GM19239 (cell line): Measurements from ENCODE around the gene SMIM24.
"Not testable (repeated sequence)": the region's sequence is repeated elsewhere in the genome, so short reads cannot be mapped to it uniquely, and the experiment has no call there.

Source experiments
- DNase-seq: peaks from one replicate; pipeline ENCODE4 v3.0.0; 2011; ENCODE audit warnings: low spot score; ENCODE audit not compliant: insufficient read length
- FAIRE-seq: peaks from 2 replicates; lab custom pipeline; 2011; peaks lifted over from hg19 to GRCh38; lab: Jason Lieb, UNC

Gene SMIM24

GRCh38 chr19:3458229-3459088 lies 21.9 kb downstream of the SMIM24 start:
- FAIRE-seq (no peak), DNase-seq (no peak)

- DNase-seq (no peak), FAIRE-seq (no peak)
Observed at GRCh38 chr19:3457528-3458228, 22.6 kb downstream of the SMIM24 start.

GRCh38 chr19:3456925-3457527 lies 23.3 kb downstream of the SMIM24 start:
- DNase-seq (no peak), FAIRE-seq (no peak)

GRCh38 chr19:3455960-3456601 lies 24.2 kb downstream of the SMIM24 start:
- no peak for FAIRE-seq

GRCh38 chr19:3455393-3455955 lies 24.9 kb downstream of the SMIM24 start:
- DNase-seq (no peak), FAIRE-seq (no peak)

More at GRCh38 chr19:3455960-3456601, 24.2 kb downstream of the SMIM24 start:
- no peak for DNase-seq

- no peak for FAIRE-seq
- no peak for DNase-seq
Observed at GRCh38 chr19:3454656-3455392, 25.5 kb downstream of the SMIM24 start.

- no peak for DNase-seq
- FAIRE-seq: no peak
Observed at GRCh38 chr19:3453840-3454239, 26.5 kb downstream of the SMIM24 start.

- not testable (repeated sequence) for DNase-seq, FAIRE-seq
Observed at GRCh38 chr19:3452942-3453214, 27.4 kb downstream of the SMIM24 start.

GRCh38 chr19:3452171-3452941 lies 28.0 kb downstream of the SMIM24 start:
- DNase-seq (no peak), FAIRE-seq (no peak)

- no peak for DNase-seq
- no peak for FAIRE-seq
Observed at GRCh38 chr19:3451451-3451866, 28.9 kb downstream of the SMIM24 start.

- DNase-seq (no peak), FAIRE-seq (no peak)
Observed at GRCh38 chr19:3450796-3451411, 29.4 kb downstream of the SMIM24 start.

- FAIRE-seq (no peak), DNase-seq (no peak)
Observed at GRCh38 chr19:3448616-3449334, 31.6 kb downstream of the SMIM24 start.

- not testable (repeated sequence) for DNase-seq, FAIRE-seq
Observed at GRCh38 chr19:3446657-3447056, 33.7 kb downstream of the SMIM24 start.

GRCh38 chr19:3444695-3445234 lies 35.6 kb downstream of the SMIM24 start:
- FAIRE-seq (no peak), DNase-seq (no peak)

GRCh38 chr19:3443840-3444694 lies 36.3 kb downstream of the SMIM24 start:
- DNase-seq (no peak), FAIRE-seq (no peak)

GRCh38 chr19:3442487-3443071 lies 37.7 kb downstream of the SMIM24 start:
- no peak for DNase-seq
- FAIRE-seq: no peak

GRCh38 chr19:3441986-3442329 lies 38.4 kb downstream of the SMIM24 start:
- no peak for DNase-seq
- FAIRE-seq: no peak
